ENCODE data around the gene JAKMIP2. TPM values are rescaled to one million over a fixed set of nuclear protein-coding genes. Genes with fewer than 3 reads are reported as not detected.

The JAKMIP2 gene
- total RNA-seq, 1 donor from 2014 or later, result 2.0 TPM

GRCh38 chr5:147746986-147747385 lies 35.5 kb downstream of the JAKMIP2 start:
- ChIA-PET CTCF (no interaction called here), POLR2A (no interaction called here)
- no peak for DNase-seq
- no peak for ATAC-seq (ENCODE audit: low read depth)
- Mint-ChIP-seq H3K36me3 (ENCODE audit: low read depth) (no peaks in the 10 kb centered on the region), H3K27ac (no peak overlapping the region), H3K4me1 (no peaks in the 10 kb centered on the region), H3K4me3 (no peak overlapping the region), H3K27me3 (no peaks in the 10 kb centered on the region), H3K9me3 (no peaks in the 10 kb centered on the region)
- intact Hi-C loops (cut with micrococcal nuclease), result no loop called here
- no peak for TF ChIP-seq CTCF (IDR thresholded peaks at IDR 0.05)

DNA sequence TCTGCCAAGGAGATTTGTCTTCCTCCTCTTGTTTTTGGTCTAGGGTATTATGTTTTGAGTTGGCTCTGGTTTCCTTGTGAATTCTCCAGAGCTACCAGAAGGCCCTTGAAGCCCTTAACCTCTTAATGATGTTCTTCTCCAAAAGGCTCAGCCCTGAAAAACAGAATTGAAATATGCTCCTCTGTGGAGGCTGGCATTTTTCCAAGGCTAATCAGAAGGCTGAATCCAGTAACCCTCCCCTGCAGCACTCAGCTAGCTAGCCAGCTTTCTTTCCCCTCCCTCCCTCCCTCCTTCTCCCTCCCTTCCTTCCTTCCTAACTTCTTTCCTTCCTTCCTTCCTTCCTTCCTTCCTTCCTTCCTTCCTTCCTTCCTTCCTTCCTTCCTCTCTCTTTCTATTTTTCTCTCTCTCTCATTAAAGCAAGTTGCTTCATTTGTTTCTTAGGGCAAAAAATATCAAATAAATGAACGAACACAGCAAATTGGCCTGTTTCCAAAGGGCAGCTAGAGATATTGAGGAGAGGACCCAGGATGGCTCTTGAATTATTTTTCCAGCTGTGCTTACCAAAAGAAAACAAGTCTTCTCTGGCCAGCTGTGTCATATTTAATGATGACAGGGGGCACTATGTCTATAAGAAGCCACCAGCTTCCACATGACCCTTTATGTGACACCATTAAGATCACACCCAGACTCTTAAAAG lies 38.7 kb downstream of the JAKMIP2 start:
- ChIA-PET POLR2A (no interaction called here), CTCF (no interaction called here)
- no peak for TF ChIP-seq CTCF (IDR thresholded peaks at IDR 0.05)
- Mint-ChIP-seq H3K9me3 (no peaks in the 10 kb centered on the region), H3K4me1 (no peaks in the 10 kb centered on the region), H3K4me3 (no peak overlapping the region), H3K27me3 (no peaks in the 10 kb centered on the region), H3K36me3 (ENCODE audit: low read depth) (no peaks in the 10 kb centered on the region), H3K27ac (no peak overlapping the region)
- ATAC-seq (ENCODE audit: low read depth) (no peak), DNase-seq (no peak)
- intact Hi-C loops (cut with micrococcal nuclease), result no loop called here

GRCh38 chr5:147743012-147743411 lies 39.5 kb downstream of the JAKMIP2 start:
- intact Hi-C loops (cut with micrococcal nuclease), result no loop called here
- Mint-ChIP-seq H3K4me1 (no peaks in the 10 kb centered on the region), H3K9me3 (no peaks in the 10 kb centered on the region), H3K27ac (no peak overlapping the region), H3K27me3 (no peaks in the 10 kb centered on the region), H3K4me3 (no peak overlapping the region), H3K36me3 (ENCODE audit: low read depth) (no peaks in the 10 kb centered on the region)
- ChIA-PET POLR2A (no interaction called here), CTCF (no interaction called here)
- no peak for ATAC-seq (ENCODE audit: low read depth)
- TF ChIP-seq CTCF (IDR thresholded peaks at IDR 0.05), result no peak
- DNase-seq, result no peak

DNA sequence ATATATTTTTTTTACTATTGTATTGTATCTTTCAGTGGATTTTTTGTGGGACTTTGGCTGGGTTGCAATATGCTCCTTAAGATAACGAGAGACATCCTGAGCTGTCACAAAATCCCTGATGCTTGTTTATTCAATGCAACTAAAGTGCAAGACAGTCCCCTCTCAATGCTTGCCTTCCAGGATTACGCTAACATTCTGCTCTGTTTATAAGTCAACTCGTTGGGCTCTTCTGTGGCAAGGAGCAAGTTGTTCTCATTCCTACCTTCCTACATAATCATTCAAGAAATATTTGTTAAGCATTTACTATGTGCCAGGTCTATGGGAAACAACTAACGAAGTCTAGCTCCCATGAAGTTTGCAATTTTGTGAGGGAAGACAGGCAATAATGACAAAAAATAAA lies 40.4 kb downstream of the JAKMIP2 start:
- no peaks in the 10 kb centered on the region for H3K9me3 Mint-ChIP-seq
- H3K27ac Mint-ChIP-seq, result no peak overlapping the region
- DNase-seq, result no peak
- no peaks in the 10 kb centered on the region for H3K4me1 Mint-ChIP-seq
- no peak for ATAC-seq (ENCODE audit: low read depth)
- ChIA-PET CTCF (no interaction called here), POLR2A (no interaction called here)
- no peaks in the 10 kb centered on the region for H3K36me3 Mint-ChIP-seq (ENCODE audit: low read depth)
- H3K4me3 Mint-ChIP-seq, result no peak overlapping the region
- no peak for TF ChIP-seq CTCF (IDR thresholded peaks at IDR 0.05)
- intact Hi-C loops (cut with micrococcal nuclease), result no loop called here
- H3K27me3 Mint-ChIP-seq, result no peaks in the 10 kb centered on the region

DNA sequence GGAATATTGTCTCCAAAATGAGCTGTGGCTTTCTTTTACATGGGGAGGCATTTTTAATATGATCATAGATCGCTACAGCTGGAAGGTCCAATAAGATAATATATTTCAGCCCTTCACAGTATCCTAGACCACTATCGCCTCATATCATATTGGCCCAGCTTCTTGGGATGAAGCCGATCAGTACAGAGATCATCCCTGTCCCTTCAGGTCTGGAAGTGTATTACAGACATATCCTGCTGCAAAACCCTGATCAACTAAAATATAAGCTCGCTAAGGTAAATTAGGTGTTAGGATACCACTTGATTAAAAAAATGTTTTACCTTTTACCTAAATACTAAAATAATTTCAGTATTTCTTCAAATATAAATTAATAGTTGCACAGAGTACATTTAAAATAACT lies 41.7 kb downstream of the JAKMIP2 start:
- H3K27me3 Mint-ChIP-seq, result no peaks in the 10 kb centered on the region
- H3K4me3 Mint-ChIP-seq, result no peak overlapping the region
- no peaks in the 10 kb centered on the region for H3K36me3 Mint-ChIP-seq (ENCODE audit: low read depth)
- no peak for TF ChIP-seq CTCF (IDR thresholded peaks at IDR 0.05)
- intact Hi-C loops (cut with micrococcal nuclease), result no loop called here
- no peaks in the 10 kb centered on the region for H3K9me3 Mint-ChIP-seq
- CTCF ChIA-PET, result no interaction called here
- POLR2A ChIA-PET, result no interaction called here
- H3K4me1 Mint-ChIP-seq, result no peaks in the 10 kb centered on the region
- H3K27ac Mint-ChIP-seq, result no peak overlapping the region
- DNase-seq (no peak), ATAC-seq (ENCODE audit: low read depth) (no peak)

Measured in activated B cell treated with CpG ODN at 0.5 μM for 24 hours (primary cell).